Endothelial cell of umbilical vein (primary cell): ENCODE measurements around the gene CACNA2D3. TPM values are rescaled to one million over a fixed set of nuclear protein-coding genes. Genes with fewer than 3 reads are reported as not detected.

Experiments
- BruUV-seq: library from RNA; stranded (reverse); fragments of 400-500 nt; replicated peaks from 2 replicates; lab custom pipeline; 2021; lab: Mats Ljungman, UMichigan
- CTCF ChIA-PET: fragments of 300-600, 350-600 bp; sonication (Branson Sonifier 250); formaldehyde crosslinking; loops from one replicate; lab custom pipeline; 2021; ENCODE audit warnings: antibody characterized with exemption, inconsistent platforms; lab: Charles Lee
- POLR2A ChIA-PET: fragments of 300-600, 350-600 bp; sonication (Branson Sonifier 250); formaldehyde crosslinking; loops from one replicate; lab custom pipeline; 2021; ENCODE audit warnings: antibody characterized with exemption, inconsistent platforms; lab: Charles Lee
- DNase-seq: peaks from one replicate; pipeline ENCODE4 v3.0.0-alpha.2; 2011; ENCODE audit warnings: low read depth, low spot score
- FAIRE-seq: peaks from 2 replicates; lab custom pipeline; 2011; peaks lifted over from hg19 to GRCh38; lab: Jason Lieb, UNC
- H2AFZ ChIP-seq: 2 replicates; pipeline ENCODE4 v1.6.0; 2012; ENCODE audit warnings: low read depth, low read length, control low read depth, inconsistent platforms
- H3K27ac ChIP-seq: 2 replicates; pipeline ENCODE4 v1.5.1; 2011; ENCODE audit warnings: low read depth, mild to moderate bottlenecking, control low read depth, low read length, moderate library complexity; ENCODE audit not compliant: insufficient read depth
- H3K27me3 ChIP-seq, 2 experiments: 2 replicates each; pipeline versions ENCODE4 v1.6.0 to v1.6.1; 2011; ENCODE audit warnings: low read length in 2 of 2, mixed read lengths in 1 of 2; ENCODE audit not compliant: control insufficient read depth in 2 of 2, insufficient read depth in 2 of 2
- H3K36me3 ChIP-seq, 2 experiments: 2 replicates in 1 of 2; 3 replicates in 1 of 2; pipeline ENCODE4 v1.5.1; 2011; ENCODE audit warnings: low read length in 2 of 2, mild to moderate bottlenecking in 1 of 2, moderate library complexity in 1 of 2; ENCODE audit not compliant: control insufficient read depth in 2 of 2, insufficient read depth in 2 of 2; ENCODE audit errors: extremely low read depth in 1 of 2
- H3K4me1 ChIP-seq: 3 replicates; pipeline ENCODE4 v1.5.1; 2011; ENCODE audit warnings: mild to moderate bottlenecking, low read length; ENCODE audit not compliant: control insufficient read depth, insufficient read depth; ENCODE audit errors: extremely low read depth
- H3K4me2 ChIP-seq: 2 replicates; pipeline ENCODE4 v1.6.1; 2011; ENCODE audit warnings: low read length, control low read depth, mixed read lengths; ENCODE audit not compliant: insufficient read depth
- H3K4me3 ChIP-seq, 3 experiments: fragments of 200-600 bp in 1 of 3; sonication (generic), shearing (Covaris generic) in 1 of 3; replicated peaks in 1 of 3; 2 replicates each; pipeline ENCODE4 v1.5.1; 2011 to 2016; ENCODE audit warnings: control low read depth in 3 of 3, low read length in 3 of 3, mild to moderate bottlenecking in 2 of 3, inconsistent platforms in 1 of 3, low read depth in 1 of 3, moderate library complexity in 1 of 3; ENCODE audit not compliant: insufficient read depth in 1 of 3
- H3K79me2 ChIP-seq: 2 replicates; pipeline ENCODE4 v1.6.0; 2012; ENCODE audit warnings: low read length, inconsistent platforms; ENCODE audit not compliant: control insufficient read depth, insufficient read depth
- H3K9ac ChIP-seq: replicated peaks from 2 replicates; pipeline ENCODE3; 2011; ENCODE audit warnings: low read length, control low read depth; ENCODE audit not compliant: insufficient read depth; ENCODE audit errors: extremely low read depth
- H3K9me1 ChIP-seq: replicated peaks from 3 replicates; pipeline ENCODE4 v1.6.0; 2011; ENCODE audit warnings: mild to moderate bottlenecking, low read length; ENCODE audit not compliant: control insufficient read depth, insufficient read depth; ENCODE audit errors: extremely low read depth
- H3K9me3 ChIP-seq: replicated peaks from 2 replicates; pipeline ENCODE4 v1.5.1; 2012; ENCODE audit warnings: low read length, inconsistent platforms; ENCODE audit not compliant: control insufficient read depth, insufficient read depth
- H4K20me1 ChIP-seq: replicated peaks from 2 replicates; pipeline ENCODE3; 2011; ENCODE audit warnings: mild to moderate bottlenecking, low read length; ENCODE audit not compliant: control insufficient read depth, insufficient read depth; ENCODE audit errors: extremely low read depth
- CTCF ChIP-seq, 2 donors: IDR thresholded peaks; 1 replicate in 1 of 2; 2 replicates in 1 of 2; pipeline ENCODE4 v1.5.1; 2011; ENCODE audit warnings: low read length in 2 of 2, mild to moderate bottlenecking in 2 of 2, moderate library complexity in 2 of 2, control low read depth in 1 of 2, inconsistent platforms in 1 of 2, low read depth in 1 of 2; ENCODE audit not compliant: insufficient read depth in 1 of 2; ENCODE audit errors: extremely low read depth in 1 of 2
- EZH2 ChIP-seq: IDR thresholded peaks from 2 replicates; pipeline ENCODE4 v1.6.1; 2012; ENCODE audit warnings: borderline replicate concordance, low read depth, mild to moderate bottlenecking, moderate library complexity, low read length, inconsistent platforms; ENCODE audit not compliant: severe bottlenecking
- FOS ChIP-seq: IDR thresholded peaks from 2 replicates; pipeline ENCODE4 v1.6.1; 2011; ENCODE audit warnings: mild to moderate bottlenecking, low read length, moderate library complexity, borderline replicate concordance; ENCODE audit not compliant: insufficient read depth
- GATA2 ChIP-seq: IDR thresholded peaks from 2 replicates; pipeline ENCODE4 v1.7.0; 2011; ENCODE audit warnings: low read depth, mild to moderate bottlenecking, moderate library complexity, mixed read lengths, low read length; ENCODE audit not compliant: insufficient read length, insufficient read depth
- JUN ChIP-seq: IDR thresholded peaks from 2 replicates; pipeline ENCODE4 v1.6.1; 2011; ENCODE audit warnings: borderline replicate concordance, low read depth; ENCODE audit not compliant: insufficient read length, insufficient read depth
- MAX ChIP-seq: IDR thresholded peaks from 2 replicates; pipeline ENCODE4 v1.6.1; 2011; ENCODE audit not compliant: insufficient read depth, insufficient read length
- MYC ChIP-seq: IDR thresholded peaks from one replicate; pipeline ENCODE4 v1.6.1; 2011; ENCODE audit warnings: mild to moderate bottlenecking, low read depth, low read length
- POLR2A ChIP-seq: IDR thresholded peaks from 2 replicates; pipeline ENCODE4 v1.6.1; 2012; ENCODE audit warnings: low read depth, mild to moderate bottlenecking, control low read depth, low read length
- POLR2AphosphoS5 ChIP-seq: IDR thresholded peaks from 2 replicates; pipeline ENCODE4 v1.6.1; 2012; ENCODE audit warnings: low read depth, mild to moderate bottlenecking, control low read depth, low read length, moderate library complexity; ENCODE audit not compliant: insufficient read depth
- dilution Hi-C: fragments of 300-500 bp; cut with MboI; formaldehyde crosslinking; loops from one replicate; pipeline ENCODE4 v1.15.0; 2019; ENCODE audit warnings: low sequenced_read_pairs; ENCODE audit not compliant: extremely low pct_ligation_motif_present
- intact Hi-C: fragments of 100-400 bp; cut with micrococcal nuclease; formaldehyde crosslinking; loops from one replicate; pipeline ENCODE4 v1.10.0; 2022
- polyA plus RNA-seq, 4 experiments: library from polyadenylated mRNA; depleted of rRNA in 3 of 4; stranded (reverse) in 3 of 4; unstranded in 1 of 4; fragments of >200 nt; gene quantifications; 2 replicates each; pipeline versions ENCODE4 v1.2.1 to v1.2.3, GENCODE V29; 2011 to 2012; ENCODE audit warnings: missing spikeins in 1 of 4
- total RNA-seq: library from RNA; stranded (reverse); gene quantifications from 2 replicates; pipeline ENCODE4 v1.2.3, GENCODE V29; 2021

Gene CACNA2D3
- total and polyA plus RNA-seq, 2 donors (not counting 3 experiments of a cell fraction or from before 2014, with no cell fraction given): not detected

- H3K4me1 ChIP-seq: no peaks in the 10 kb centered on the region
- no peaks in the 10 kb centered on the region for H4K20me1 ChIP-seq
- no peaks in the 10 kb centered on the region for H3K9me1 ChIP-seq
- no peak overlapping the region for H3K4me2 ChIP-seq
- BruUV-seq: no TSS peak
- peaks cover 1% of the 10 kb centered on the region for H3K9me3 ChIP-seq
- no peak overlapping the region for H3K27ac ChIP-seq
- CTCF ChIA-PET: no interaction called here
- POLR2A ChIA-PET: no interaction called here
- intact Hi-C loops: no loop called here
- no peaks in the 10 kb centered on the region for H3K36me3 ChIP-seq
- dilution Hi-C loops: no loop called here
- no peak for DNase-seq
- no peak overlapping the region for H3K4me3 ChIP-seq
- no peak for FAIRE-seq
- H2AFZ ChIP-seq: no peak overlapping the region
- no peaks in the 10 kb centered on the region for H3K27me3 ChIP-seq
- no peak overlapping the region for H3K9ac ChIP-seq
- no peaks in the 10 kb centered on the region for H3K79me2 ChIP-seq
- TF ChIP-seq FOS (no peak), CTCF (IDR thresholded peaks at IDR 0.05; ENCODE audit: extremely low read depth in 1 of 2, insufficient read depth in 1 of 2, low read depth in 1 of 2, low read length in 2 of 2) (no peak), MYC (no peak), JUN (no peak), POLR2A (no peak), EZH2 (no peak), GATA2 (no peak), POLR2AphosphoS5 (no peak), MAX (no peak)
These were observed 28.6 kb downstream of the CACNA2D3 start for GRCh38 chr3:54150864-54151467.
